GM20431 (cell line): ENCODE data around the gene MAP1LC3B2.
"Not testable (repeated sequence)": the region's sequence is repeated elsewhere in the genome, so short reads cannot be mapped to it uniquely, and the experiment has no call there.

Experiments
- in situ Hi-C: fragments of 300-500 bp; cut with MseI, MboI; formaldehyde crosslinking; loops from one replicate; pipeline ENCODE4 v1.15.0; 2020; ENCODE audit warnings: low sequenced_read_pairs; ENCODE audit not compliant: unreplicated experiment

Gene MAP1LC3B2

GRCh38 chr12:116556964-116557698 lies 2.0 kb upstream of the MAP1LC3B2 start:
- in situ Hi-C loops: no loop called here

GRCh38 chr12:116558280-116559161 lies 660 bp upstream of the MAP1LC3B2 start:
- in situ Hi-C loops: no loop called here

- in situ Hi-C loops: no loop called here
Observed at GRCh38 chr12:116561181-116561821, 2.1 kb downstream of the MAP1LC3B2 start.

GRCh38 chr12:116562090-116562489 lies 2.9 kb downstream of the MAP1LC3B2 start:
- in situ Hi-C loops: no loop called here

- in situ Hi-C loops: no loop called here
Observed at GRCh38 chr12:116563262-116563661, 4.1 kb downstream of the MAP1LC3B2 start.

GRCh38 chr12:116564080-116564479 lies 4.9 kb downstream of the MAP1LC3B2 start:
- in situ Hi-C loops: no loop called here

GRCh38 chr12:116565221-116565620 lies 6.0 kb downstream of the MAP1LC3B2 start:
- in situ Hi-C loops: not testable (repeated sequence)

- in situ Hi-C loops: no loop called here
Observed at GRCh38 chr12:116565963-116566362, 6.8 kb downstream of the MAP1LC3B2 start.

- in situ Hi-C loops: no loop called here
Observed at GRCh38 chr12:116568203-116568602, 9.0 kb downstream of the MAP1LC3B2 start.

GRCh38 chr12:116571089-116571488 lies 11.9 kb downstream of the MAP1LC3B2 start:
- in situ Hi-C loops: no loop called here

GRCh38 chr12:116573776-116574175 lies 14.6 kb downstream of the MAP1LC3B2 start:
- in situ Hi-C loops: no loop called here

GRCh38 chr12:116575754-116576153 lies 16.6 kb downstream of the MAP1LC3B2 start:
- in situ Hi-C loops: not testable (repeated sequence)

- in situ Hi-C loops: no loop called here
Observed at GRCh38 chr12:116577154-116577561, 18.0 kb downstream of the MAP1LC3B2 start.

- in situ Hi-C loops: no loop called here
Observed at GRCh38 chr12:116578051-116578450, 18.9 kb downstream of the MAP1LC3B2 start.

- in situ Hi-C loops: no loop called here
Observed at GRCh38 chr12:116582610-116583009, 23.4 kb downstream of the MAP1LC3B2 start.

GRCh38 chr12:116583129-116583694 lies 24.0 kb downstream of the MAP1LC3B2 start:
- in situ Hi-C loops: no loop called here

GRCh38 chr12:116587270-116587669 lies 28.1 kb downstream of the MAP1LC3B2 start:
- in situ Hi-C loops: no loop called here

- in situ Hi-C loops: no loop called here
Observed at GRCh38 chr12:116588390-116589028, 29.3 kb downstream of the MAP1LC3B2 start.

GRCh38 chr12:116589581-116589980 lies 30.4 kb downstream of the MAP1LC3B2 start:
- in situ Hi-C loops: no loop called here

- in situ Hi-C loops: no loop called here
Observed at GRCh38 chr12:116590561-116590960, 31.4 kb downstream of the MAP1LC3B2 start.
